Measurements from ENCODE around the gene POLR2I.

Gene POLR2I

DNA sequence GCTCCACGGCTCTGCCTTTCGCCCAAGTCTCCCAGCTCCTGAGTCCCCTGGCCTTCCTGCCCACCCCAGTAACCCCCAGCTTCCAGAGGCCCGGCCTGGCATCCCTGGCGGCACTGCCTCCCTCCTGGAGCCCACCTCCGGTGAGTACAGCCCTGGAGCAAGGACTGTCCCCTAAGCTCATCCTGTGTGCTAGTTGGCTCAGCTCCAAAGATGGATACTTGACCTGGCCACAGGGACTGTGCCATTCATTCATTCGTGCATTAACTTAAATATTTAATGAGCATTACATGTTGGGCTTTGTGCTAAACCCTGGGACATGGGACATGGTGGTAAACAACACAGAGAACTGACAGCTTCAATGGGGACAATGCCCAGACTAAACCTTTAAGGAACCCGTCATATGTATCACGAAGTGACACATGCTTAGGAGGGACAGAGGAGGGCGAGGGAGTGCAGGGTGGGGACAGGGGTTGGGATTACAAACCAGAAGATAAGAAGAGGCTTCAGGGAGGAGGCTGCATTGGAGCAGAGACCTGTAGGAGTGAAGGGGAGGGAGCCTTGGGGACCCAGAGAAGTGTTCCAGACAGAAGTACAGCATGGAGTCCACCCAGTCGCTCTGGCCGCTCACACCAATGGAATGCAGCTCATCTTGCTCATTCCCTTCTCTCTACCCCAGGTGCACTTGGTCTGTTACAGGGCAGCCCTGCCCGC, 10.7 kb downstream of the POLR2I start:
- no peak for TF ChIP-seq JUND (IDR thresholded peaks at IDR 0.05; ENCODE audit: low read depth)
- peak in 1 of 2 experiments; percentile 11 for DNase-seq (ENCODE audit: low read depth in 1 of 2, low spot score in 1 of 2)
- in situ Hi-C loops (cut with HindIII; ENCODE audit: low pct_unique_long_range_greater_than_20kb, low sequenced_read_pairs) = no loop called here

DNA sequence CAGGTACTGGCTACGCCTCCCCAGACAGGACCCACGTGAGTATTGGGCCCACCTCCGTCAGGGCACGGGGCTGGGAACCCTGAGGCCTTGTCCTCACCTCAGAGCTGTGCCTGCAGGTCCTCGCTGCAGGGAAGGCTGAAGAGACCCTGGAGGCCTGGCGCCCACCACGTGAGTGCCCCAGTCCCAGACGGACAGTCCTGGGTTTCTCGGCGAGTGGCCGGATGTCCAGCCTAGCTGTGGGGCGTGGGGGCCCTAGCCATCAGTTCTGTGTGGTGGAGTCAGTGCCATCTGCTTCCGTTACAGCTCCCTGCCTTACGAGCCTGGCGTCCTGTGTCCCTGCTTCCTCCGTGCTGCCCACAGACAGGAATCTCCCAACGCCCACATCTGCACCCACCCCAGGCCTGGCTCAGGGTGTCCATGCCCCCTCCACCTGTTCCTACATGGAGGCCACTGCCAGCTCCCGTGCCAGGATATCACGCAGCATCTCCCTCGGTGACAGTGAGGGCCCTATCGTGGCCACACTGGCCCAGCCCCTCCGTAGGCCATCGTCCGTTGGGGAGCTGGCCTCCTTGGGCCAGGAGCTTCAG, 11.5 kb downstream of the POLR2I start:
- no peak for TF ChIP-seq JUND (IDR thresholded peaks at IDR 0.05; ENCODE audit: low read depth)
- in situ Hi-C loops (cut with HindIII; ENCODE audit: low pct_unique_long_range_greater_than_20kb, low sequenced_read_pairs) = no loop called here
- no peak for DNase-seq (ENCODE audit: low read depth in 1 of 2, low spot score in 1 of 2)

DNA sequence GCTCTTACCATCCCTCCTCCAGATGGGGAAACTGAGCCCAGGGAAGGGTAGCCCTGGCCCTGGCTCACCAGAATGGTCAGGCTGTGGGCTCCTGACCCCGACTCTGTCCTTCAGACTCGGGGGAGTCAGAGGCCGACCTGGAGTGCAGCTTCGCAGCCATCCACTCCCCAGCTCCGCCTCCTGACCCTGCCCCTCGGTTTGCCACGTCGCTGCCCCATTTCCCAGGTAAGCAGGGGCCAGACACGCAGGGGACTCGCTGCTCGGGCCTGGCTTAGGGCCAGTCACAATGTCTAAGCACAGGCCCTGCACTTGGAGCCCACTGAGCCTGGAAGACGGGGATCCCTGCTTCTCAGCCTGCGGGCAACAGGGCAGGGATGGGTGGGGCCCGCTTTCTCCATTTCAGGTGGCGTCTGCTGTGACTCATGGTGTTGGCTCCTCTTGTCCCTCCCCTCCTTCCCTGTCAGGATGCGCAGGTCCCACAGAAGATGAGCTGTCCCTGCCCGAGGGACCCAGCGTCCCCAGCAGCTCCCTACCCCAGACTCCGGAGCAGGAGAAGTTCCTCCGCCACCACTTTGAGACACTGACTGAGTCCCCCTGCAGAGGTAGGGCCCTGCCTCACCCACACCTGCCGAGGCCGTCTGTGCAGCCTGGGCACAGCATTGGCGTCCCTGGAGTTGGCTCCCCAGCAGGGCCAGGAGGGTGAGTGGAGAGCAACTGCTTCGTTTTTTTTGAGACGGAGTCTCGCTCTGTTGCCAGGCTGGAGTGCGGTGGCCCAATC, 12.9 kb downstream of the POLR2I start:
- in situ Hi-C loops (cut with HindIII; ENCODE audit: low pct_unique_long_range_greater_than_20kb, low sequenced_read_pairs) = no loop called here
- DNase-seq (ENCODE audit: low read depth in 1 of 2, low spot score in 1 of 2) = no peak
- TF ChIP-seq JUND (IDR thresholded peaks at IDR 0.05; ENCODE audit: low read depth) = no peak

DNA sequence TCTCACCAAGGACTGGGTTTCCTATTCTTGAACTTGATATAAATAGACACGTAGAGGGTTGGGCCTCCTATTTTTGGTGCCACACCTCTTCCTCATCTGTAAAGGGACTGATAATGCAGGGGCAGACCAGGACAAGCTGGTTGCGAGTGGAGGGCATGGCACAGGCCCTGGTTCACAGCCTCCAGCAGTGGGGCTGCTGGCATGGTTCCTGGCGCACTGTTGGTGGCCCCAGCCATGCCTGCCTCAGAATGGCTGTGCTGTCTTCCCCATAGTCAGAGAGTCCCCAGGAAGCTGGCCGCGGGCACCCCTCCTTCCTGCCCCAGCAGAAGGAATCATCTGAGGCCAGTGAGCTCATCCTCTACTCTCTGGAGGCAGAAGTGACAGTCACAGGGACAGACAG, 14.2 kb downstream of the POLR2I start:
- in situ Hi-C loops (cut with HindIII; ENCODE audit: low pct_unique_long_range_greater_than_20kb, low sequenced_read_pairs) = no loop called here
- DNase-seq (ENCODE audit: low read depth in 1 of 2, low spot score in 1 of 2) = no peak
- TF ChIP-seq JUND (IDR thresholded peaks at IDR 0.05; ENCODE audit: low read depth) = no peak

DNA sequence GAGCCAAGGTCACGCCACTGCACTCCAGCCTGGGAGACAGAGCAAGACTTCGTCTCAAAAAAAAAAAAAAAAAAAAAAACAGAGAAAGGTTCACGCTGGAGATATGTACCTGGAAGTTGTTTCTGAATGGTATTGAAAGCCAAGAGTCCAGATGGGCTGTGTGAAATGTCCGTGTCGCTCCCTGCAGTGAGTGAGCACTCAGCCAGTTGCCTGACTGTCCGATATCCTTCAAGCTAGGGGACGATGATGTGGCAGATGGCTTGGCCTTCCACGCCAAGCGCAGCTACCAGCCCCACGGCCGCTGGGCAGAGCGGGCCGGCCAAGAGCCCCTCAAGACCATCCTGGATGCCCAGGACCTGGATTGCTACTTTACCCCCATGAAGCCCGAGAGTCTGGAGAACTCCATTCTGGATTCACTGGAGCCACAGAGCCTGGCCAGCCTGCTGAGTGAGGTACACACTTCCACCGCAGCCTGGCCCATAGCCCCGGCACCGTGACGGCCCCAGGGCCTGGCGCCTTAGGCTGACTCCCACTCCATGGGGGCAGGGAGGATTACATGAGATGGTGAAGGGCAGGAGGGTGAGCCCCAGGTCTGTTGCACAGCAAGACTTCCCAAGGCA, 15.4 kb downstream of the POLR2I start:
- DNase-seq (ENCODE audit: low read depth in 1 of 2, low spot score in 1 of 2) = no peak
- no peak for TF ChIP-seq JUND (IDR thresholded peaks at IDR 0.05; ENCODE audit: low read depth)
- in situ Hi-C loops (cut with HindIII; ENCODE audit: low pct_unique_long_range_greater_than_20kb, low sequenced_read_pairs) = no loop called here

DNA sequence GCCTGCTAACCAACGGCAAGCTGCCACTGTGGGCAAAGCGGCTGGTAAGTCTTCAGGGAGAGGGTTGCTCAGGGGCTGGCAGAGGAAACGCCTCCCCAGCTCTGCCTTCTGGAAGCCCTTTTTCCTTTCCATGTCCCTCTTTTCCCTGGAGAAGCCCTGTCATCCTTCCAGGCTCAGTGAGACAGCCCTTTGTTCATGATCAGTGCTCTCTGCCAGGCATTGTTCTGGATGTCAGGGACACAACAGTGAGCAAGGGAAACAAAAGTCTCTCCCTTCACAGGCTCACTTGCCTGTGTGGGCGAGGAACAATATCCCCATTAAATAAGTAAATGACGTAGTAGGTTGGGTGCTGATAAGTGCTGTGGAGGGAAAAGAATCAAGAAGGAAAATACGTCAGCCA, 17.6 kb downstream of the POLR2I start:
- in situ Hi-C loops (cut with HindIII; ENCODE audit: low pct_unique_long_range_greater_than_20kb, low sequenced_read_pairs) = no loop called here
- no peak for DNase-seq (ENCODE audit: low read depth in 1 of 2, low spot score in 1 of 2)

DNA sequence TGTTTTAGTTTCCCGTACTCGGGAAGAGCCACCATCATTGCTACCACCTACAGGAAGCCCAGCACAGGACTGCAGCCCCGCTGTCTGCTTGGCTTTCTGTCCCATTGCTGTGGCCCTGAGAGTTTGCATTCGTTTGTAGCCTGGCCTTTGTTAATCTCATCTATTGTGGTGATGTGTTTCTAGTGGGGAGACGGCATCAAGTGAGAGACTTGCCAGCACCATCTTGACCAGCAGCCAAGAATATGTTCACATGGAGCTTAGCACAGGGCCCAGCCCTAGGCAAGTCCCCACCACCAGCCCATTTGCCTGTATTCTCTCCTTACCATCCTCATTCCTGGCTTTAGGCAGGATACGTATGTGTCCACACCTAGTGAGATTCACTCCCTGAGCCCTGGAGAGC, 21.0 kb downstream of the POLR2I start:
- in situ Hi-C loops (cut with HindIII; ENCODE audit: low pct_unique_long_range_greater_than_20kb, low sequenced_read_pairs) = no loop called here
- no peak for TF ChIP-seq JUND (IDR thresholded peaks at IDR 0.05; ENCODE audit: low read depth)
- no peak for DNase-seq (ENCODE audit: low read depth in 1 of 2, low spot score in 1 of 2)

More for the DNA sequence above, 17.6 kb downstream of the POLR2I start:
- no peak for TF ChIP-seq JUND (IDR thresholded peaks at IDR 0.05; ENCODE audit: low read depth)

DNA sequence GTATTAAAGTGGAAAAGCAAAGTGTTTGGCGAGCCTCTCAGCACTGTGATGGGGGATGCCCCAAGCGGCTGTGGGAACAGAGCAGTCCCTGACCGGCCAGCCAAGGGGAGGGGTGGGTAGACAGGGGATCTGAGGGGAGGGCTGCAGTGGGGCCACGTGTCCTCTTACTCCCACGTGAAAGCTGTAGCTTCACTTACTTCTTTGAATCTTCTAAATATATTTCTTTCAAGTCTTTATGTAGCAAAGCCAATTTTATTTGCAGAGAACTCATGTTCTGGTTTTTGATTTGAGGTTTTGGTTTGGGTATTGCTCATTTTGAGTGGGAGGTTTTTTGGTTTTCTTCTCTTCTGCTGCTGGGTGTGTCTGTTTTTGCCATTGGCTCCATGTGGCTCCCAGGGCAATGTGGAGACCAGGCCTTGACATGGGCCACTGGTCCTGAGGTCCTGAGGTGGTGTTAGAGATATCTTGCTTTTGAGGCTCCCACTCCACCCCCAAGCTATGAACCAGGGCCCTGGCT, 21.5 kb downstream of the POLR2I start:
- in situ Hi-C loops (cut with HindIII; ENCODE audit: low pct_unique_long_range_greater_than_20kb, low sequenced_read_pairs) = no loop called here
- no peak for TF ChIP-seq JUND (IDR thresholded peaks at IDR 0.05; ENCODE audit: low read depth)
- no peak for DNase-seq (ENCODE audit: low read depth in 1 of 2, low spot score in 1 of 2)

DNA sequence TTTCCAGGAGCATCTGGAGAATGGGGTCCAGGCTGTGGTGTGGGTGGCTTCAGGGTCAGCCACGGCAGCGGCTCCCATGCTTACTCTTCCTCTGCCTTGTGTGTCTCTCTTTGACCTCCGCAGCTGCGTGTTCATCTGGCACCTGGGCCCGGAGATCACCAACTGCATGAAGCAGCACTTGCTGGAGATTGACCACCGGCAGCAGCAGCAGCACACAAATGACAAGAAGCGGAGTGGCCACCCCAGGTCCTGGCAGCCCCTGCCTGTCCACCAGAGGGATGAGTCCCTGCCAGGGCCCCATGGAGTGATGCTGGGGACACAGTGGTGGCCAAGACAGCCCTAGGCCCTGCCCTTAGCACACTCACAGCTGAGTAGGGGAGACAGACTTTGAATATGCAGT, 22.1 kb downstream of the POLR2I start:
- in situ Hi-C loops (cut with HindIII; ENCODE audit: low pct_unique_long_range_greater_than_20kb, low sequenced_read_pairs) = no loop called here
- TF ChIP-seq JUND (IDR thresholded peaks at IDR 0.05; ENCODE audit: low read depth) = no peak
- DNase-seq (ENCODE audit: low read depth in 1 of 2, low spot score in 1 of 2) = no peak

DNA sequence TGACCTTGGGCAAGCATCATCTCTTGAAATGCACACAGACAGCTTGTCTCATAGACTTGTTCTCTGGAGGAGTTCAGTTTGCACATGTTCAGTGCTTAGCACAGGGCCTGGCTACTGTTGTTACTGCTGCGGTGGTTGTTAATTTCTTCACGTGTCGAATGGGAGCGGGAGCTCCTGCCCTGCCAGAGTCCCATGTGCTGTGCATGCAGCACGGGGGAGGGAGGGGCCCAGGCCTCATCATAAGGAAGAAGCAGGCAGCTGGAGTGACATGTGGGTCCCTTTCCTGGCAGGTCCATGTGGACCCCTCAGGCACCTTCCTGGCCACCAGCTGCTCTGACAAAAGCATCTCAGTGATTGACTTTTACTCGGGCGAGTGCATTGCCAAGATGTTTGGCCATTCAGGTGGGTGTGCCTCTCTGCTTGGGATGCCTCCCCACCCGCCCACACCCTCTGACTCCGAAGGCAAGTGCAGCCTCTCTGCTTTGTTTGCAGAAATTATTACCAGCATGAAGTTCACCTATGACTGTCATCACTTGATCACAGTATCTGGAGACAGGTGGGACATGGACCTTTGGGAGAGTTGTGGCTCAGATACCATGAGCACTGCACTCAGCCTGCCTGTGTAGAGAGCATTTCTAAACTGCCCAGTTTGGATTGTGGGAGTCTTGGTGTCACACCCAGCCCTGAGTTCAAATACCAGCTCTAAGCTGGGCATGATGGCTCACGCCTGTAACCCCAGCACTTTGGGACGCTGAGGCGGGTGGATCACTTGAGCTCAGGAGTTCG, 23.6 kb downstream of the POLR2I start:
- no peak for TF ChIP-seq JUND (IDR thresholded peaks at IDR 0.05; ENCODE audit: low read depth)
- no peak for DNase-seq (ENCODE audit: low read depth in 1 of 2, low spot score in 1 of 2)
- in situ Hi-C loops (cut with HindIII; ENCODE audit: low pct_unique_long_range_greater_than_20kb, low sequenced_read_pairs) = no loop called here

DNA sequence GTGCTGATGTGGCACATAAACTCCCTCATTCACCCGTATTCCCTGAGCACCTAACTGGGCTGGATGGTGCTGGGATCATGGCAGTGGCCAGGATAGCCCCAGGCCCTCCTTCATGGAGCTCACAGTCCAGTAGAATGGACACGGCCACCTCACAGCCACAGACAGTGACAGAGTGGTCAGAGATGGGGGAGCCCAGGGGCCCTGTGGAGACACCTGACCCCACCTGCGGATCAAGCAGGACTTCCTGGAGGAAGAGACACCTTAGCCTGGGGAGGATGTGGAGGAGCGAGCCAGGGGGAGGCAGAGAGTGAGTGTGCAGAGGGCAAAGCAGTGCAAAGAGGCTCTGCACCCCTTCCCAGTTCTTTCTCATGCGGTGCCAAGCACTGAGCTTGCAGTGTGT, 24.8 kb downstream of the POLR2I start:
- in situ Hi-C loops (cut with HindIII; ENCODE audit: low pct_unique_long_range_greater_than_20kb, low sequenced_read_pairs) = no loop called here
- no peak for TF ChIP-seq JUND (IDR thresholded peaks at IDR 0.05; ENCODE audit: low read depth)
- DNase-seq (ENCODE audit: low read depth in 1 of 2, low spot score in 1 of 2) = no peak

DNA sequence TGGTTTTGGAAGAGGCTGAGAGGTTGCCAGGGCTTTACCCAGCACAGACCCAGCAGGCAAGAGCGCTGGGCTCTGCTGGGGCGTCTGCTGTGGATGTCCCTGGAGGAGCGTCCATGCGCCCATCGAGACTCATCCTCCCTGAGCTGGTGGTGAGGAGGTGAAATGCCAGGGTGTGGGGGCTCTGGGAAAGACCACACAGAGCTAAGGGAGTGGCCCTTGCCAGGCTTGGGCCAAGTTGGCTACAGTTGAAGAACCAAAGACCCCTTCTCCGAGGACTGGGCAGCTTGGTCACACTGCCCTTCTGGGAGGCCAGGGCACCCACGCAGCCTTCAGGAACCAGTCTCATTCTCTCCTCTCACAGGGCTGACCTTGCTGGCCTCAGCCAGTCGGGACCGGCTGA, 28.3 kb downstream of the POLR2I start:
- DNase-seq (ENCODE audit: low read depth in 1 of 2, low spot score in 1 of 2) = no peak
- in situ Hi-C loops (cut with HindIII; ENCODE audit: low pct_unique_long_range_greater_than_20kb, low sequenced_read_pairs) = no loop called here
- no peak for TF ChIP-seq JUND (IDR thresholded peaks at IDR 0.05; ENCODE audit: low read depth)

All from T47D (cell line).